Amniotic epithelial cell (primary cell): ENCODE data around the gene DOLPP1.
"Not testable (repeated sequence)": the region's sequence is repeated elsewhere in the genome, so short reads cannot be mapped to it uniquely, and the experiment has no call there.

ENCODE experiments used
- DNase-seq: peaks from one replicate; pipeline ENCODE4 v3.0.0-alpha.2; 2010; ENCODE audit warnings: low read depth

DOLPP1 gene

DNA sequence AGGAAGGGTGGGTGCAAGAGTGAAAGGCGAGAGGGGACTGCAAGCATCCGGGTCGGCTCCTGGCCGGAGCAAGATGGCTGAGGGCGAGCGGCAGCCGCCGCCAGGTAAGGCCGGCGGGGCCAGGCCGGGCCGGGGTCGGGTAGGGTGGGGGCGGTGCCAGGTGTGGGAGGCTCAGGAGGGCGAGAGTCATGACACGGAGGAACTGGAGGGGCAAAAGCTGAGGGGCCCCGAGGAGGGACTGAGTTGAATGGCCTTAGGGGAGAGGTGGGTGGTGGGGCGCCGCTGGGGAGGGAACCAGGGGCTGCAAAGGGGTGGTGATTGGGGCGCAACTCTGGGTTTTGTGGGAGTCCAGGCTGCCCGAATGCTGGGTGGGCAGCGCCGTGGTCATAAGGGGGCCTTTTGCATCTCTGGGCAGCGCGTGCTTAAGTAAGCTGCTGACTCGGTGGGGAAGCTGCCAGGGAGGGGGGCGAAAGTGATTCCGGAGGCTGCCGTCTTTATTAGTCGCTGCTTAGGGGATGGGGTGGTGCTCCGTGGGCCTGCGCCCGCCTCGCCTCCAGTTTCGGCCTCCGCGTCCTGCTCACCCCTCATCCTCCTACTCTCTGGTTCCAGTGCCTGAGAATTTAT lies 30.7 kb downstream of the DOLPP1 start:
- peak; percentile 31 for DNase-seq

DNA sequence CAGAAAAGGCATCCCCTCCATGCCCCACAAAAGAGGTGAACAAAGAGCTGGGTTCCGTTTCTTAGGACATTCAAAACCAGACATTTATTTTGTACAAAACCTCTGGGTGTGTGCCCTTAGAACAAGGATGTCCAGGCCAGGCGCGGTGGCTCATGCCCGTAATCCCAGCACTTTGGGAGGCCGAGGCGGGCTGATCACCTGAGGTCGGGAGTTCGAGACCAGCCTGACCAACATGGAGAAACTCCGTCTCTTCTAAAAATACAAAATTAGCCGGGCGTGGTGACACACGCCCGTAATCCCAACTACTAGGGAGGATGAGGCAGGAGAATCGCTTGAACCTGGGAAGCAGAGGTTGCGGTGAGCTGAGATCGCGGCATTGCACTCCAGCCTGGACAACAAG lies 31.6 kb downstream of the DOLPP1 start:
- not testable (repeated sequence) for DNase-seq

DNA sequence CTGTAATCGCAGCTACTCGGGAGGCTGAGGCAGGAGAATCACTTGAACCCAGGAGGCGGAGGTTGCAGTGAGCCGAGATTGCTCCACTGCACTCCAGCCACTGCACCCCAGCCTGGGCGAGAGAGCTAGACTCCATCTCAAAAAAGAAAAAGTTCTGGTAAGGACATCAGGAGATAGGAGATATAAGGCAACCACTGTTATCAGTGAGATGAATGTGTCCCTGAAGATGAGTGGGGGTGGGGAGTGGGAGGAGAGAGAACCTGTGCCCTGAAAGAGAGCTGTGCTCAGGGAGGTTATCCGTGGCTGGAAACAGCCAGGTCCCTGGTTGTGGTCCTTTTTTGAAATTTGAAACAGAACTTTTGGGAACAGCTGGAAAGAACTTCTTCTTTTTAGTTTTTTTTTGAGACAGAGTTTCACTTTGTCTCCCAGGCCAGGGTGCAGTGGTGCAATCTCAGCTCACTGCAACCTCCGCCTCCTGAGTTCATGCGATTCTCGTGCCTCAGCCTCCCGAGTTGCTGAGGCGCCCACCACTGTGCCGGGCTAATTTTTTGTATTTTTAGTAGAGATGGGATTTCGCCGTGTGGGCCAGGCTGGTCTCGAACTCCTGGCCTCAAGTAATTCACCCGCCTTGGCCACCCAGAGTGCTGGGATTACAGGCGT lies 32.9 kb downstream of the DOLPP1 start:
- DNase-seq, result no peak

DNA sequence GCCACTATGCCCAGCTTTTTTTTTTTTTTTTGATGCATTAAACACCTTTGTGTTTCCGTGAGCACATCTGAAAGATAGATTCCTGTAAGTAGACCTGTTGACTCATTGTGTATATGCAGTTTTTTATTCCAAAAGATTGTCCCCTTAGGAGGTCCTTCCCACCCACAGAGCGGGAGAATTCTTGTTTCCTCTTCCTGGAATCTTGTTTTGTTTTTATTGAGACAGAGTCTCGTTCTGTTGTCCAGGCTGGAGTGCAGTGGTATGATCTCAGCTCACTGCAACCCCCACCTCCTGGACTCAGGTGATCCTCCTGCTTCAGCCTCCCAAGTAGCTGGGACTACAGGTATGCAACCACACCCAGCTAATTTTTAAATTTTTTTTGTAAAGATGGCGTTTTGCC lies 37.9 kb downstream of the DOLPP1 start:
- DNase-seq, result no peak

DNA sequence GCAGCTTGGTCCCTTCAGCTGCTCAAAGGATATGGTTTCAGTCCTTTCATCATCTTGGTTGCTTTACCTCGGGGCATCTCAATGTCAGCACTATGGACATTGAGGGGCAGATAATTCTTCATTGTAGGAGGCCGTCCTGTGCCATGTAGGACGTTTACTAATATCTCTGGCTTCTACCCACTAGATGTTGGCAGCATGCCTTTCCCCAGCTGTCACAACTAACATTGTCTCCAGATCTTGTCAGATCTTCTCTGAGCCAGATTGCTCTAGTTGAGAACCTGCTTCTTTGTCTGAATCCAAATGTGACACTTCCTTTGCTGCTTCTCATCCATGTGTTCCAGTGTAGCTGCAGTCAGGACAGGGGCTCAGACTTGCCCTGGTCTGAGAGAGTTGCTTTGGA lies 40.6 kb downstream of the DOLPP1 start:
- peak; percentile 44 for DNase-seq

DNA sequence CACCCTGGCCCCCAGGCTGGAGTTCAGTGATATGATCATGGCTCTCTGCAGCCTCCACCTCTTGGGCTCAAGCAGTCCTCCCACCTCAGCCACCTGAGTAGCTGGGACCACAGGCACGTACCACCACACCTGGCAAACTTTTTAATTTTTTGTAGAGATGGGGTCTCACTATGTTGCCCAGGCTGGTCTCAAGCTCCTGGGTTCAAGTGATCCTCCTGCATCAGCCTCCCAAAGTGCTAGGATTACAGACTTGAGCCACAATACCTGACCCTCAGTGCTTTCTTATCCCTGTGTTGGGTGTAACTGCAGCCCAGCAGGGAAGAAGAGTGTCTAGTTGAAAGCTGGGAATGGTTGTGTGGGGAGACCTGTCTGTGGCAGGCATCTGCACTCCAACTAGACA lies 41.2 kb downstream of the DOLPP1 start:
- DNase-seq, result no peak

DNA sequence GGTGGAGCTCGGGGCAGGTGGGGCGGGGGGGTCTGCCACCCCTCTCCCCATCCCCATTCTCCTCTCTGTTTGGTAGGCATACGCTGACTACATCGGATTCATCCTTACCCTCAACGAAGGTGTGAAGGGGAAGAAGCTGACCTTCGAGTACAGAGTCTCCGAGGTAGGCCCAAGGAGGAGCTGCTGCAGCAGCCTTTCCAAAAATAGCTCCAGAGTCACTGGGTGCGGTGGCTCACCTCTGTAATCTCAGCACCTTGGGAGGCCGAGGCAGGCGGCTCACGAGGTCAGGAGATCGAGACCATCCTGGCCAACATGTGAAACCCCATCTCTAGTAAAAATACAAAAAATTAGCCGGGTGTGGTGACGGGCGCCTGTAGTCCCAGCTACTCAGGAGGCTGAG lies 42.1 kb downstream of the DOLPP1 start:
- not testable (repeated sequence) for DNase-seq

DNA sequence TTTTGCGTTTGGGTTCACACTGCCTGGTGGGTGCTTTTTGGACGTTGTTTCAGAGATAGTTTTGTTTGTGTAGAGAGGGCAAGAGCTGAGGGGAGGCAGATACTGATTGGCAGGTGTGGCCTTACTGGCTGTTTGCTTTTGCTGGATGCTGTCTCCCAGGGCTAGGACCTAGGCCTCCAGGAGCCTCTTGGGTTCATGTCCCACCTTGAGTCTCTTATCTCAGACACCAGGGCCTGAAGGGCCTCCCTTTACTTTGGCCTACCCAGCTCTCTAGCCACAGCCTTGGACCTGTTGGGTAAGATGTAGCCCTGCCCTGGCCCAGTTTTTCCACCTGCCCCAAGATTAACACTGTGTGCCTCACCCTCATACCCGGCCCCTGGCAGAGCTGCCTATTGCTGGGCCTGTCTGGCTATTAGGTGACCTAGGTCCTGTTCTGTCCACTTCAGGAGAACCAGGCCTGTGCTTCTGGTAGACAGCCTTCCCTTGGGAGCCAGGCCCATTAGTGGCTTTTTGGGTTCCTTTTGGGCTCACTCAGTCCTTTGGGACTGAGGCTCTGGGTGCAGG lies 43.7 kb downstream of the DOLPP1 start:
- DNase-seq, result no peak

DNA sequence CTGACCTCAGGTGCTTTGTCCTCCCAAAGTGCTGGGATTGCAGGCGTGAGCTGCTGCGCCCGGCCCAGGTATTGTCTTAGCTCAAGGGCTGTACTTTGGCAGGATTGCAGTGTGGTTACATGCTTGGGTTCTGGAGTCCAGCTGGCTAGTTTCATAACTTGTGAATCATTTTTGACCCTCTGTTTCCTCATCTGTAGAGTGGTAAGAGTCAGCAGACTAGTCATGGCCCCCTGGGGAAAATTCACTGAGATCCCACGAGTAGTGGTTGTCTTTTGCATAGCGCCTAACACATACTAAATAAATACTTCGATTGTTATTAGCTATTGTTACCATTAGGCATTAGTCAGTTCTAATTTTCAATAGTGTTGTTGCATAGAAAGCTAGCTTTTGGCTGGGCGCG lies 44.6 kb downstream of the DOLPP1 start:
- peak; percentile 87 for DNase-seq

DNA sequence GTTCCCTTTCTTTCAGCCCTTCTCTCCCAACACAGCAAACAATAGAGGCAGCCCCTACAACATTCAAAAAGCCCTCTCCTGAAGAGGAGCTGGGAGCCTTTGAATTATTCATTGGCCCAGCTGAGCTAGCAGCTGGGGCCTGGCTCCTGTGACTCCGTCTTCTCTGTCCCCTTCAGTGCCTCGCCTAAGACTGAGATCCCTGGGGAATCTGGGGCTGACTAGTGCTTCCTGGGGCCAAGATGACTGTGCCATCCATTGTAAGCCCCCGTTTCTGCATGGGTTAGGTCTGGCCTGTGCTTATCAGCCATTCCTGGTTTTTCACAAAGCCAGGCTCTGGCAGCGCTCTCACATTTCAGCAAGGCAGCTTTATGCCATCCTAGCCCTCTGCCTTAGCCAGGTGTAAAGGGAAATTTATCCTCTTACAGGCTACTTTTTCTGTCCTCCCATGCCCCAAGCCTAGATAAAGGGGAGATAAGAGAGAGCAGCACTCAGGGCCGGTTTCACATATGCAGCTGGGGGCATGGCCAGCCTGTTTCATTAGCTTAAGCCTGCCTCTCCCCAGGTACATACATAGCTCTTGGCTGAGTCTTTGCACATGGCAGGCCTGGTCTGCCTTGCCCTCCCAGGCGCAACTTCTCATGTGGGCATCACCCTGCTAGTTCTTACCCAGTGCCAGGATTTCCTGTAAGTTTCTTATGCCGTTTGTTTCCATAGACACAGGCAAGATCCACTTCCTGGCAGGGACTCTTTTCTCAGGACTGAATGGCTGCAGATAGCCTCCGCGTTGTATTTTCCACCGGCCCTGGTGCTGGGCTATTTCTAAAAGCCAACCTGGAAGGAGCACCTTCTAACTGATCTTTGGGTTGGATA lies 46.1 kb downstream of the DOLPP1 start:
- no peak for DNase-seq

DNA sequence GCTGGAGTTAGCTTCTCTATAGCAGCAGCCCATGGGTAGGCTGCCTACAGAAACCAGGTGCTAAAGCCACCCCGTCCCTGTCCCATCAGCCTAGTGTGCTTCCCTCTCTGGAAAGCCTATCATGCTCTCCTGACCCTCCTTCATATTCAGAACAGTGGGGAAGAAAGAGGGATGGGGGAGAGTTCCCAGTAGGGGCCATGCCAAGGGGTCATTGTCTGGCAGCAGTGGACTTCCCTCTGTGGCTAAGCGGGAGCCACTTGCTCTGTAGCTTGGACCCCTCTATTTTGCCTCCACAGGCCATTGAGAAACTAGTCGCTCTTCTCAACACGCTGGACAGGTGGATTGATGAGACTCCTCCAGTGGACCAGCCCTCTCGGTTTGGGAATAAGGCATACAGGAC lies 47.8 kb downstream of the DOLPP1 start:
- DNase-seq, result no peak

DNA sequence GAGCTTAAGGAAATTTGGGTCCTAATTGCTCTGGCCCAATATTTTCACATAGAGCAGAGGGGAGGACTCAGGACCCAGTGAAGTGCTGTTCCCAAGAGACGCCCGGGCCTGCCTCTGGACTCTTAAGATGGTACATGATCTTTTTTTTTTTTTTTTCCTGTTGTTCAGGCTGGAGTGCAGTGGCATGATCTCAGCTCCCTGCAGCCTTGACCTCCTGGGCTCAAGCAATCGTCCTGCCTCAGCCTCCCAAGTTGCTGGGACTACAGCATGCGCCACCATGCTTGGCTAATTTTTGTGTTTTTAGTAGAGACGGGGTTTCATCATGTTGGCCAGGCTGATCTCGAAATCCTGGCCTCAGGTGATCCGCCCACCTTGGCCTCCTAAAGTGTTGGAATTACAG lies 49.4 kb downstream of the DOLPP1 start:
- not testable (repeated sequence) for DNase-seq

DNA sequence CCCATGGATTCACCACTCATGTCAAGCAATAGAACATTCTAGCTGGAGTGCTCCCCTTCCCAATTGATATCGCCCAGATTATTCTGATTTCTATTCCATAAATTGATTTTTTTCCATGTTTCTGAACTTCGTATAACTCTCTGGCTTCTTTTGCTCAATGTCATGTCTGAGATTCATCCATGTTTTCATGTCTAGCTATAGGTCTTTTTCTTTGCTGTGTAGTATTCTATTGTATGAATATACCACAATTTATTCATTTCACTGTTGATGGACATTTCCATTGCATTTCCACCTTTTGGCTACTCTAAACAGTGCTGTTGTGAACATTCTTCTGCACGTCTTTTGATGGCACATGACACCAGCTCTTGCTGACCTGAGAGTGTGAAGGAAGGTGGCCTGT lies 49.9 kb downstream of the DOLPP1 start:
- no peak for DNase-seq

DNA sequence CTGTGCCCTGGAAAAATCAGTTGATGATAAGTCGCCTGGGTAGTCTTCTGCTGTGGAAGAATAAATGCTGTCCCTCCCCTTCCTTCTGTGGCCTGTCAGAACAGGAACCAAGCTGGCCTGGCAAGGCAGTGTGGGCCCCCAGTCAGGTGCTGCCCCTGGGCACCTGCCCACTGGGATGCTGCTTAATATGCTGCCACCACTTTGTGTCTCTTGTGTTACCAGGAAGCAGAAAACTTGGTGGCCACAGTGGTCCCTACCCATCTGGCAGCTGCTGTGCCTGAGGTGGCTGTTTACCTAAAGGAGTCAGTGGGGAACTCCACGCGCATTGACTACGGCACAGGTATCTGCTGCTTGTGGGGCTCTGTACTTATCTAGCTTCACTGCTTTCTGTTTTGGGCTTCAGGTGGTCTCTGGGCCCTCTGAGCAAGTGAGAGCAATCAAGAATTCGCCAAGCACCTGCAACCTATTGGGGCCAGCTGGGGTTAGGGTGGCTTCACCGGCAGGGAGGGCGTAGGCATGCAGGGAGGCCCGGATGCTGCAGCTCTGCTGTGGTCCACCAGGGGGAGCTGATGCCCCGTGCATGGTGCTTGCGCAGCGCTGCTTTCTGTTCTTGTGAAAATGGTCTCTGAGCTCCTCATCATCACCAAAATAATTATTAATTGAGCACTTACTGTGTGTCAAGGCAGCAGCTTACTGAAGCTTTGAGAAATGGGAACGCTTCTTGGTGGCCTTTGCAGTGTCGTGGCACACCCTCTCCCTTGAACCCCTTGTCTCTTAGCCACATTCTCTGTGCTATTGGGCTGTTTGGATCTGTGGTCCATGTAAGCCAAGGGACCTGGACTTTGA lies 50.6 kb downstream of the DOLPP1 start:
- DNase-seq, result peak; percentile 45

DNA sequence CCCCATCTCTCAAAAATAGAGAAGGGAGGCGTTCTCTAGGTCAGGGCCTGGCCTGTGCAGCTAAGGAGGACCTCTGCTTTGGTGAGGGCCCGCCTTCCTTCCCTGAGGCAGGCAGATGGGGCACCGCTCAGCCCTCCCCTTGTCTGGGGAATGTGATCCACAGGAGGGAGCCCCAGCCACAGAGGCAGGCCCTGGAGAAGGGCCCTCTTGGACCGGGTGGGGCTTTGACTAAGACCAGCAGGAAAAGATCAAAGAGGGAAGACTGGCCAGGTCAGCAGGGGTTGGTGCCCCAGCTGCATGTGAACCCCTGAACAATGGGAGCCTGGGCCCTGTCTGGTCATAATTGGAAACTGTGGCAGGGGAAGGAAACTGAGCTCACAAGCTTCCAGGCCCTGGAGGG lies 52.2 kb downstream of the DOLPP1 start:
- no peak for DNase-seq

DNA sequence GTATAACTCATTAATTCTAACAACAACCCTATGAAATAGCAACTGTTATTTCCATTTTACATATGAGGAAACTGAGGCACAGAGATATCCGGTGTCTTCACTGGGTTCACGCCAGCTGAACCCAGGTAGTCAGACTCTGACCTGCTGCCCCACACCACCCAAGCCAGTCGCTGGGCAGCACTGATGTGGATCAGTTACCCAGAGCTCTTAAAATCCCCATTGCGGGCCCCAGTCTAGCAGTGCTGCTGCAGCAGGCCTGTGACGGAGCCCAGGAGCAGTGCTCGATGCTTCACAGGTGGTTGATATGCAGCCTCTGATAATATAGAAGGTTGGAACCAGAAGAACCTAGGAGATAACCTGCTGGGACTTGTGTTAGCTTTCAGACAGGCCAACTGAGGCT lies 54.6 kb downstream of the DOLPP1 start:
- DNase-seq, result no peak

DNA sequence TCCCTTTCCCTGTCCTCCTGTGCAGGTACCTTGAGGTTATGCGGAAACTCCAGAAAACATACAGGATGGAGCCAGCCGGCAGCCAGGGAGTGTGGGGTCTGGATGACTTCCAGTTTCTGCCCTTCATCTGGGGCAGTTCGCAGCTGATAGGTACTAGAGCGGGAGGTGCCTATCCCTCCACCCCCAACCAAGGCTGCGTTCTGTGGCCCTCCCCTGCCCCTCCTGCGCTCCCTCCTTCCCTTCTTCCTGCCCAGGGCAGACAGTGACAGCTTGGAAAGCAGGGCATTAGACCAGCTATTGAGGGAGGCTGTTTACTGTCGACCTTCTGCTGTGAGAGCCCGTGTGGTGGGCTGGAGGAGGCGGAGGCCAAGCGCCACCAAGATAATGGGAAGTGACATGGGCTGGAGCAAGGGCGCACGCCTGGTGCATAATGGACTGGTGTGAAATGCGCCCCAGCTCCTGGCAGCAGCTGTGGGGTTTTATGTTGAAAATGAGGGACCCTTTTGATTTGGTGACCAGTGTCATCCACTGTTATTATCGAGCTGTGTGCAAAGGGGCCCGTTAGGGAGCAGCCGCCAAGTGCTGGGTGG lies 55.6 kb downstream of the DOLPP1 start:
- no peak for DNase-seq

DNA sequence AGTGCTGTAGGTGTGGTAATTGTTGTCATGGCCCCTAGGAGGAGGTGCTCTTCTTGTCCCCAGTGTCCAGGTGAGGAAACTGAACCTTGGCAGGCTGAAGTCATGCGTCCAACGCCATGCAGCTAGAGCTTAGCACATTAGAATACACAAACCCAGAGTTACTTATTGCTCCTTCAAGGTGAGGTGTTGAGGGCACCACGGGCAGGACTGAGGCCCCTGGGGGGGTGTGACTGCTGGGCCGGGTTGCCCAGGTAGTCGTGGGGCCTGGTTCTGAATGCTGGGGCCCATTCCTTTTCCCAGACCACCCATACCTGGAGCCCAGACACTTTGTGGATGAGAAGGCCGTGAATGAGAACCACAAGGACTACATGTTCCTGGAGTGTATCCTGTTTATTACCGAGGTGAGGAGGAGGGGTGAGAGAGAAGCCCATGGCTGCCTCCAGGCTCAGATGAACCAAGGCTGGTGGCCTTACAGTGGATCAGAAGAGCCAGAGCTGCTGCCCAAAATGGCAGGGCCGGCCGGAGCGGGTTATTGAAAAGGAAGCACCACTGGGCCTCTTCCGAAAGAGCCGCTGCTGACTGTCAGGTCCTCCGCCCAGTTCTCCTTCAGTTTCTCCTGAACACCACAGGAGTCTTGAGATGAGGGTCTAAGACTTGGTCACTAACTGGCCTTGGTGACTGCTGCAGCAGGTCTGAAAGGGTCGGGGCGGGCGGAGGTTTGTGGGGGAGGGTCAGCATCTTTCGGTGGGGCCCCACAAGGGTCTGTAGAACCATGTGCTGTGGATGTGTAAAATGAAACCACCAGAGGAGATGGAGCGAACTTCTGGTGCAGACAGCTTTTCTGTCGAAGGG lies 56.6 kb downstream of the DOLPP1 start:
- no peak for DNase-seq

DNA sequence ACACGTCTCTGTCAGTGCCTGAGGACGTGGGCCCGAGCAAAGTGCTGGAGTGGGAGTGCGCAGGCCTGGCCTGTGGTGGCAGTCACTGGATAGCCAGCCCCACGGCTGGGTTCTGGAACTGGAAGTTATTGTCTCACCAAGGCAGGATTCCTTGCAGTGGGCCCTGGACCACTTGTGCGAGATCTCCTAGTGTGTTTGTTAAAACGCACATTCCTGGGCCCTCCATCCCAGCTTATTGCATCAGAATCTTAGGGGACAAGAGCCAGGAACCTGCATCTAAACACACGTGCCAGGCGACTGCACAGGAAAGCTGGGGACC lies 57.2 kb downstream of the DOLPP1 start:
- no peak for DNase-seq

DNA sequence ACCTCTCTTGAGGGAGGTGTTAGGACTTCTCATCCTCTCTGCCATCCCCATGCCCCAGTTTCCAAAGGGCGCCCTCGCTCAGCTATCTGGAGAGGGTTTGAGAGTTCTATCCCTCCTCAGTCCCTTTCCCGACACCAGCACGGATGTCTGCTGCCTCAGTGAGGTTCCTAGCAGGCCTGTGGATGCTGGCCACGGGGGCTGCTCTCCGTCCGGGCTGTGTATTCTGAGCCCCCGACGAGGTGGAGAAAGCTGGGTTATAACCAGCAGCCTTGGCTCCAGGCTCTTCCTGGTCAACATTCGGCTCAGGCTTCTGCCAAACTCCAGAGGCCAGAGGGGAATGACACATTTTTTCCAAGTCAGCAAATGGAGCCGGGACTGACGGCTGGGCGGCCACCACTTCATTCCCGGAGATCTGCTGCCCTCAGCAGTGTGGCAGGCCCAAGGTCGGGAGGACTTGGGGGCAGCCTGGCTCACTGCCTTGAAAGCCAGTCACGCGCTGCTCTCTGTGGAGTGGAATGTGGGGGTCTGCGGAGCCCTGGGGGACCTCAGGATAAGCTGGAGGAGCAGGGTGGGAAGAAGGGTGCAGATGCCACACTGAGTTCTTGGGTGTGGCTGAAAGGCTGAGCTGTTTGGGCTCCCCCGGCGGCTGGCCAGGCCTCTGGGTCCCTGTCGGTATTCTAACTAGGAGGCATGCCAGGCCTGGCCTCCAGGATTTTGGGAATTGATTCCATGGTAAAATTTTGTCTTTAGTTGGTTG lies 57.7 kb downstream of the DOLPP1 start:
- no peak for DNase-seq
